Stimulated activated CD4-positive, alpha-beta T cell treated with anti-CD3 and anti-CD28 coated beads, Interleukin-15, amount 100 ng/mL, for 1 hour (primary cell): ENCODE data around the gene AGBL3.
"Not testable (repeated sequence)": the region's sequence is repeated elsewhere in the genome, so short reads cannot be mapped to it uniquely, and the experiment has no call there.

Source experiments
- DNase-seq, 2 donors: peaks; one replicate each; pipeline ENCODE4 v3.0.0-alpha.2; 2020; ENCODE audit warnings: low read depth in 1 of 2, low spot score in 1 of 2

The AGBL3 gene

GRCh38 chr7:135075716-135076115 lies 89.4 kb downstream of the AGBL3 start:
- no peak for DNase-seq

DNA sequence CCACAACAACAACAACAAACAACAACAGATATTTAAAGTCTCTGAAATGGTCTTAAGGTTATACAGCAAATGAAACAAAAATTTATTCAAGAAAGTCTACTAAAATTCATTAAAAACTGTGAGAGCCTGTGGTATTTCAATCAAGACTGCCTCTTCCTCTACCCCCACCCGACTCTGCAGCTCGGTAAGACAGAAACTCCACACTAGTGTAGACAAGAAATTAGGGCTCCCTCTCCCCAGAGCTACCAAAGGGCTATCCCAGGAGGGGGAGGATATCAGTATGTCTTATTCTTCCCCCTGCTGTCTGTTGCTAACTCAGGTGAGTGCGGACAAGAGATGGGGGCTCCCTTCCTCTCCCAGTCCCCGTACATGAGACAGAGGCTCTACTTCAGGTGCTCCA lies 90.6 kb downstream of the AGBL3 start:
- no peak for DNase-seq

GRCh38 chr7:135077642-135078041 lies 91.3 kb downstream of the AGBL3 start:
- no peak for DNase-seq

DNA sequence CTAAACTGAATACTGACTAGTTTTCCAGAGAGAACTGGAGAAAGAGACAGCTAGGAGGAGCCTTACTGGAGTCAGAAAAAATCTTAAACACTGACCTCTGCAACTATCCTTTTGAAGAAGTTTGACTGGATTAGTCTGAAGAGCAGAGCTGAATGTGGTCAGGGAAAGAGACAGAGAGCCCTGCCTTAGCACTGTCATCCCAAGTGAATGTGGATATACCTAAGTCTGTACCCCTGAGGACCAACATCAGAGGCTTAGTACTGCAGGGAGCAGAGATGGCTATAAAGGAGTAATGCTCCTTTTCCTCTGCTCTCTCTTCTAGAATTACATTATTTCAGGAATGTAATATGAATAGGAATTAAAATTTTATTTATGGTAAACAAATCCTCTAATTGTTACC lies 91.7 kb downstream of the AGBL3 start:
- no peak for DNase-seq

GRCh38 chr7:135079068-135079467 lies 92.8 kb downstream of the AGBL3 start:
- DNase-seq = no peak

DNA sequence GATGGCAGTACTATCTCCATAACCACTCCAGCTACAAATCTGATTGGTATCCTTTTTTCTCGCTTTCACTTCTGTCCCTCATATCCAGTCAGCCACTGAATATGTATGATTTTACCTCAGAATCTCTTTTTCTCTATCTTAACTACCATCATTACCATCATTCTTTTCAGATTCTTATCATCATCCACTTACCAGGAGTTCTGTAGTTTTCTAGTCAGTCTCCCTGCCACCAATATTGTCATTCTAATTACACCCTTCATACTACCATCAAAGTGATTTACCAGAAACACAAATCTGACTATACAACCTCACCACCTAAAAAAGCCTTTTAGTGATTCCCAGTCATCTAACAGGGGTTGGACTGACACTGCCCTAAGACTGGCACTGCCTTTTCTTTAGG lies 96.7 kb downstream of the AGBL3 start:
- DNase-seq = no peak

GRCh38 chr7:135088566-135088965 lies 102.3 kb downstream of the AGBL3 start:
- DNase-seq = no peak

DNA sequence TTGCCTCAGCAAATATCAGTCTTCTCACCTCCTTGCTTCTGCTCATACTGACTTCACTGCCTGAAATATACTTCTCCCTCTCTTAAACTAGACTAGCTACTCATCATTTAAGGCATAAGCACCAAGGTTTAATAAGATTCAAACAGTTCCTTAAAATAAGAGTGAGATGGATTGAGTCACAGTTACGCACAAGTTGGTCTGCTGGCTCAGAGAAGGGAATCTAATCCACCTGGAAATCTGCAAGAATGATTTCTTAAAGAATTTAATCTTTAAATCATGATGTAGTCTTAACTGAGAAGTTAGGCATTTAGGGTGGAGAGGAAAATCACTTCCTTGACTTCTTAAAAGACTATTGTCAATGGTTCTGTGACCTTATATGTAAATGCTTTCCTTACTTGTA lies 105.4 kb downstream of the AGBL3 start:
- DNase-seq = no peak

- DNase-seq = no peak
Measured at GRCh38 chr7:135094472-135095237, 108.3 kb downstream of the AGBL3 start.

DNA sequence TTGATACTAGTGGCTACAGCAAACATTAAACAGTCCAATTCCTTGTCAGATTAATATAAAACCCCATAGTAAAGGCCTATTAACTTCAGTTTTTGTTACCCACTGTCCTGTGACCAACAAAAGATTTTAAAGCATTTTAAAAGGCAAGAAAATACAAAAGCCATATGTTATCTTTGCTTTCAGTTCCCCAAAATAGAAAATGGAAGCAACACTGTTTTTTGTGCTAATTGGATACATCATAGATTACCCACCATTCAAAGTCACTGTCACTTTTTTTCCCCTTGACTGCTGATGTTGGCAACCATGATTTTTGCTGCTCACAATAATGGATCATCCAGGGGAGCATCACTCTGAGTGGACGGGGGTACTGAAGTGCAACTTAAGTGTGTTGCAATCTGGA lies 109.1 kb downstream of the AGBL3 start:
- DNase-seq = no peak

DNA sequence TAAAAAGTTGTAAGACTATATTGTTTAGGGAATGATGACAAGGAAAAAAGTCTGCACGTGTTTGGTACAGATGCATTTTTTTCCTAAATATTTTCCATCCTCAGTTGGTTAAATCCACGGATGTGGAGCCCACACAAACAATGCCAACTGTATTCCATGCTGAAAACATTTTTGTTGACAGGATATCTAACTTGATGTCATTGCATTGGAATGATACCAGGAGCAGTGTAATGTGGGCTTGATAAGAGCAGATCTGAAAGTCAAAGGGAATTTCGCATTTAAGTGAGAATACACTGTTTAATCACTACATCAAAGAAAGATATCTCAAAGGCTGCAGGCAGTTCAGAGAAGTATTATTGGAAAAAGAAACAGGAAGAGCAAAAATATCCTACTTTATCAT lies 112.1 kb downstream of the AGBL3 start:
- no peak for DNase-seq

- no peak for DNase-seq
Measured at GRCh38 chr7:135100856-135101255, 114.5 kb downstream of the AGBL3 start.

DNA sequence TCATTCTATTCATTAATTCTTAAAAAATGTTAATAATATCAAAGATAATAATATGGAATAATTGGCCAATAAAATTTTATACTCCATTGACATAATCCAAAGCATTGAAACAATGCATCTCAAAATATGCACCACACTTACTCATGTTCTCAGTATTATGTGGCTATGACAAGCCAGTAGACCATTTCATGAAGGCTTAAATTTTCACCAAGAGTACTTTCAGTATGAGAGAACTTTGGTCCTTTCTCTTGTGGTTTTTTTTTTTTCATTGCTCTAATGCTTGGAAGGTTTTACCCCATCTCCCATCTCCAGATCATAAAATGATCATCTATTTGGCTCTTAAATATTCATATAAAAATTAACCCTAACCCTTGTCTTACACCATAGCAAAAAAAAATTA lies 116.1 kb downstream of the AGBL3 start:
- DNase-seq = no peak

DNA sequence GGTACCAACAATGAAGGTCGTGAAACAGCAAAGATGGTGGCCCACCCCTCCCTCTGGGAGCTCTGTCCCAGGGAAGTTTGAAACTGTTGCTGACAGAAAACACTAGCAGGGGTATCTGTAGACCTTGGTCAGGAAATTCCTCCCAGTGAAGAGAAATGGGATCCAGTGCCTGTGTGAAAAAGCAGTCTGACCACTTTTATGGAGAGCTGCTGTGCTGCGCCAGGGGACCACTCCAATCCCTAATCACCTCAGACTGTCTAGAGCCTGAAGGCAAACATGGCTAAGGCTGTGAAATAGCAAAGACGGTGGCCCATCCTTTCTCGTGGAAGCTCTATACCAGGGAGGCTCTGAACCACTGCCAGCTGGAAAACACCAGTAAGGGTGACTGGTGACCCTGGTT lies 123.3 kb downstream of the AGBL3 start:
- DNase-seq = no peak

DNA sequence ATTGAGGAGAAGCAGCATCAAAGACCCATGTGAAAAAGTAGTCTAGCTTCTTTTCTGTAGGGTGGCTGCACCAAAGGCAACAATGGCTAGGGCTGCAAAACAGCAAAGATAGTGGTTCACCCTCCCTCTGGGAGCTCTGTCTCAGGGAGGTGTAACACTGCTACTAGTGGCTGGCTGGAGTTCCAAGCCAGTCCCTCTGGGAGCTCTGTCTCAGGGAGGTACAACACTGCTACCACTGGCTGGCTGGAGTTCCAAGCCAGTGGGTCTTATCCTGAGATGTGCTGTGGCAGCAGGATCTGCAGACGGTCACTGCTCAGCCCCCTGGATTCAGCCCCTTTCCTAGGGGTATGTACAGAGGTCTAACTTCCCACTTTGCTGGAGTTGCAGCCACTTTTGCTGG lies 123.7 kb downstream of the AGBL3 start:
- no peak for DNase-seq

- no peak for DNase-seq
Measured at GRCh38 chr7:135111379-135111778, 125.1 kb downstream of the AGBL3 start.

- DNase-seq = no peak
Measured at GRCh38 chr7:135114622-135115021, 128.3 kb downstream of the AGBL3 start.

GRCh38 chr7:135117096-135117495 lies 130.8 kb downstream of the AGBL3 start:
- no peak for DNase-seq

GRCh38 chr7:135121868-135122267 lies 135.6 kb downstream of the AGBL3 start:
- no peak for DNase-seq

DNA sequence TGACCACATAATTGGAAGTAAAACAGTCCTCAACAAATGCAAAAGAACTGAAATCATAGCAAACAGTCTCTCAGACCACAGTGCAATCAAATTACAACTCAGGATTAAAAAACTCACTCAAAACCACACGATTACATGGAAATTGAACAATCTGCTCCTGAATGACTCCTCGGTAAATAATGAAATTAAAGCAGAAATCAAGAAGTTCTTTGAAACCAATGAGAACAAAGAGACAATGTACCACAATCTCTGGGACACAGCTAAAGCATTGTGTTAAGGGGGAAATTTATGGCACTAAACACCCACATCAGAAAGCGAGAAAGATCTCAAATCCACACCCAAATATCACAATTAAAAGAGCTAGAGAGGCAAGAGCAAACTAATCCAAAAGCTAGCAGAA lies 138.3 kb downstream of the AGBL3 start:
- DNase-seq = not testable (repeated sequence)

GRCh38 chr7:135128931-135129330 lies 142.6 kb downstream of the AGBL3 start:
- DNase-seq = no peak

- DNase-seq = no peak
Measured at GRCh38 chr7:135129579-135129978, 143.3 kb downstream of the AGBL3 start.

DNA sequence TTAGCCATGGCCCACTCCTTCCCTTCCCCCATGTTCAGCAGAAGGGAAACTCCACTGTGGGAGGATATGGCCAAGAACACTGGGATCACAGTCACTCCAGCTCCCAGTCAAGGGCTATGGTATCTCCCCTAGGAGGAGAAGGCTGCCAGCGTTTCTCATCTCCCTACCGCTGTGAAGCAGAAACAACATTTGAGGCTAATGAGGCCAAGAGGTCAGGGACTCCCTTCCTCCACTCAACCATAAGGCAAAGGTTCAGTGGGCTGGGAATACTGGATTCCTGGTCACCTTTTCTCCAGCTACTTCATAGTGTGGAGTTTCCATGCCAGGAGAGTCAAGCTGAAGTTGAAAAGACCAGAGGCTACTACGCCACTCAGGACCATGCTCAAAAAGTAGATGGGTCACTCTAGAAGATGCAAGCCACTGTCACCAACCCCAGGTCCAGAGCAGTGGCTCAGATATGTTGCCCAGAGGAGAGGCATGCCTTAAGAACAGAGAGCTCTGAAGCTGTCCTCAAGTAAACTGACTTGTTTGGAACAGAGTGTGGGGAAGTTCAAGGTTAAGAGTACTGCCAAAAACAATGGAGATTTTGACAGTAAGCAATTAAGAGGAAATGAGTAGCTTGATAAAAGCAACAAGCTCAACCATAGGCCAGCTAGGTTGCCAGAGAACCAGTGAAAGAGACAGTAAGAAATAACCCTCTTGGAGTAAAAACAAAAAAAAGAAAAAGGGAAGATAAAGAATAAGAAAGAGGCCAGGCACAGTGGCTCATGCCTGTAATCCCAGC lies 157.8 kb downstream of the AGBL3 start:
- DNase-seq = no peak
